HepG2 (cell line): ENCODE data around the gene C1RL. TPM values are rescaled to one million over a fixed set of nuclear protein-coding genes. Genes with fewer than 3 reads are reported as not detected.
A peak's percentile ranks its signal among the peaks of the same experiment; 100 is the strongest.

Experiments
- ATF1 ChIP-seq: IDR thresholded peaks from 2 replicates; pipeline ENCODE4 v1.6.1; 2016; ENCODE audit warnings: mild to moderate bottlenecking, control low read depth
- CCDC6 ChIP-seq: sonication (generic); formaldehyde crosslinking; IDR thresholded peaks from 2 replicates; pipeline ENCODE4 v1.8.1; 2022; ENCODE audit warnings: mild to moderate bottlenecking, missing genetic modification reagents, moderate library complexity
- ELF1 ChIP-seq: sonication (generic); formaldehyde crosslinking; IDR thresholded peaks from 2 replicates; pipeline ENCODE4 v1.4.0; 2020; ENCODE audit warnings: missing genetic modification reagents
- JUNB ChIP-seq: sonication (generic); formaldehyde crosslinking; IDR thresholded peaks from 2 replicates; pipeline ENCODE4 v1.8.0; 2022; ENCODE audit warnings: missing genetic modification reagents, mild to moderate bottlenecking, borderline replicate concordance
- MEIS1 ChIP-seq: sonication (generic); formaldehyde crosslinking; IDR thresholded peaks from 2 replicates; pipeline ENCODE4 v1.9.0; 2021; ENCODE audit warnings: mild to moderate bottlenecking, missing genetic modification reagents, moderate library complexity, borderline replicate concordance
- MXI1 ChIP-seq: IDR thresholded peaks from 3 replicates; pipeline ENCODE4 v1.6.1; 2012; ENCODE audit warnings: low read depth, low read length, inconsistent platforms, borderline replicate concordance
- PRDM10 ChIP-seq: sonication (generic); formaldehyde crosslinking; IDR thresholded peaks from 2 replicates; pipeline ENCODE4 v1.4.0; 2020; ENCODE audit warnings: low read depth, missing genetic modification reagents
- SP5 ChIP-seq: IDR thresholded peaks from 2 replicates; pipeline ENCODE4 v1.6.1; 2016; ENCODE audit warnings: low read depth, borderline replicate concordance
- SRSF1 ChIP-seq: fragments of 200-400 bp; formaldehyde crosslinking; optimal IDR thresholded peaks from 2 replicates; pipeline ENCODE3; 2017; ENCODE audit warnings: mild to moderate bottlenecking, low read depth, low read length, moderate library complexity
- SRY ChIP-seq: sonication (generic); formaldehyde crosslinking; IDR thresholded peaks from 2 replicates; pipeline ENCODE4 v1.8.0; 2022; ENCODE audit warnings: mild to moderate bottlenecking, missing genetic modification reagents
- STAG1 ChIP-seq: sonication (generic); formaldehyde crosslinking; IDR thresholded peaks from 2 replicates; pipeline ENCODE4 v1.4.0; 2020; ENCODE audit warnings: missing genetic modification reagents
- TAF1 ChIP-seq: sonication (generic); formaldehyde crosslinking; IDR thresholded peaks from 2 replicates; pipeline ENCODE4 v1.4.0; 2020; ENCODE audit warnings: missing genetic modification reagents
- ZFP1 ChIP-seq: IDR thresholded peaks from 2 replicates; pipeline ENCODE4 v1.6.1; 2016
- ZKSCAN5 ChIP-seq: sonication (generic); formaldehyde crosslinking; IDR thresholded peaks from 2 replicates; pipeline ENCODE4 v1.5.1; 2020; ENCODE audit warnings: mild to moderate bottlenecking, missing genetic modification reagents
- ZNF264 ChIP-seq: sonication (generic); formaldehyde crosslinking; IDR thresholded peaks from 2 replicates; pipeline ENCODE4 v1.4.0; 2020; ENCODE audit warnings: missing genetic modification reagents
- ZNF552 ChIP-seq: sonication (generic); formaldehyde crosslinking; IDR thresholded peaks from 2 replicates; pipeline ENCODE4 v1.9.0; 2022; ENCODE audit warnings: missing genetic modification reagents, mild to moderate bottlenecking, borderline replicate concordance
- ZNF562 ChIP-seq: sonication (generic); formaldehyde crosslinking; IDR thresholded peaks from 2 replicates; pipeline ENCODE4 v1.8.0; 2022; ENCODE audit warnings: missing genetic modification reagents, borderline replicate concordance
- ZNF670 ChIP-seq: sonication (generic); formaldehyde crosslinking; IDR thresholded peaks from 2 replicates; pipeline ENCODE4 v1.8.0; 2022; ENCODE audit warnings: mild to moderate bottlenecking, missing genetic modification reagents, borderline replicate concordance
- polyA plus RNA-seq, 8 experiments: library from polyadenylated mRNA; depleted of rRNA in 3 of 8; stranded (reverse) in 7 of 8; unstranded in 1 of 8; fragments of >200 nt; fragmentation: Illumina TruSeq in 4 of 8; extraction: Trizol in 4 of 8; gene quantifications; 2 replicates each; pipeline versions ENCODE4 v1.2.1 to v1.2.3, GENCODE V29; 2011 to 2016; ENCODE audit warnings: low read depth in 4 of 8, missing spikeins in 1 of 8, mixed read lengths in 1 of 8; ENCODE audit not compliant: insufficient read depth in 1 of 8
- total RNA-seq, 5 experiments: library from RNA; depleted of rRNA; stranded (reverse); fragments of >200 nt; fragmentation: Illumina TruSeq; extraction: Trizol; gene quantifications; 2 replicates each; pipeline ENCODE4 v1.2.3, GENCODE V29; 2016; ENCODE audit warnings: low read depth in 1 of 5
- TF ChIP-seq, protein P1 (sequence below): sonication (generic); formaldehyde crosslinking; IDR thresholded peaks from 2 replicates; pipeline ENCODE4 v1.5.1; 2020; ENCODE audit warnings: mild to moderate bottlenecking, missing genetic modification reagents, borderline replicate concordance
- TF ChIP-seq, protein P2 (sequence below): IDR thresholded peaks from 2 replicates; pipeline ENCODE4 v1.6.1; 2016; ENCODE audit warnings: low read depth, borderline replicate concordance

C1RL gene
- total and polyA plus RNA-seq, 2 of the 13 experiments (the other 11 are each of a cell fraction or from before 2014, with no cell fraction given), result 28.9 to 53.1 TPM

GRCh38 chr12:7129872-7130691 is 21.1 kb upstream of the C1RL start, which contains the start of gene CLSTN3 (continued):
- TF ChIP-seq MXI1, result no peak
- TF ChIP-seq, protein P1, sequence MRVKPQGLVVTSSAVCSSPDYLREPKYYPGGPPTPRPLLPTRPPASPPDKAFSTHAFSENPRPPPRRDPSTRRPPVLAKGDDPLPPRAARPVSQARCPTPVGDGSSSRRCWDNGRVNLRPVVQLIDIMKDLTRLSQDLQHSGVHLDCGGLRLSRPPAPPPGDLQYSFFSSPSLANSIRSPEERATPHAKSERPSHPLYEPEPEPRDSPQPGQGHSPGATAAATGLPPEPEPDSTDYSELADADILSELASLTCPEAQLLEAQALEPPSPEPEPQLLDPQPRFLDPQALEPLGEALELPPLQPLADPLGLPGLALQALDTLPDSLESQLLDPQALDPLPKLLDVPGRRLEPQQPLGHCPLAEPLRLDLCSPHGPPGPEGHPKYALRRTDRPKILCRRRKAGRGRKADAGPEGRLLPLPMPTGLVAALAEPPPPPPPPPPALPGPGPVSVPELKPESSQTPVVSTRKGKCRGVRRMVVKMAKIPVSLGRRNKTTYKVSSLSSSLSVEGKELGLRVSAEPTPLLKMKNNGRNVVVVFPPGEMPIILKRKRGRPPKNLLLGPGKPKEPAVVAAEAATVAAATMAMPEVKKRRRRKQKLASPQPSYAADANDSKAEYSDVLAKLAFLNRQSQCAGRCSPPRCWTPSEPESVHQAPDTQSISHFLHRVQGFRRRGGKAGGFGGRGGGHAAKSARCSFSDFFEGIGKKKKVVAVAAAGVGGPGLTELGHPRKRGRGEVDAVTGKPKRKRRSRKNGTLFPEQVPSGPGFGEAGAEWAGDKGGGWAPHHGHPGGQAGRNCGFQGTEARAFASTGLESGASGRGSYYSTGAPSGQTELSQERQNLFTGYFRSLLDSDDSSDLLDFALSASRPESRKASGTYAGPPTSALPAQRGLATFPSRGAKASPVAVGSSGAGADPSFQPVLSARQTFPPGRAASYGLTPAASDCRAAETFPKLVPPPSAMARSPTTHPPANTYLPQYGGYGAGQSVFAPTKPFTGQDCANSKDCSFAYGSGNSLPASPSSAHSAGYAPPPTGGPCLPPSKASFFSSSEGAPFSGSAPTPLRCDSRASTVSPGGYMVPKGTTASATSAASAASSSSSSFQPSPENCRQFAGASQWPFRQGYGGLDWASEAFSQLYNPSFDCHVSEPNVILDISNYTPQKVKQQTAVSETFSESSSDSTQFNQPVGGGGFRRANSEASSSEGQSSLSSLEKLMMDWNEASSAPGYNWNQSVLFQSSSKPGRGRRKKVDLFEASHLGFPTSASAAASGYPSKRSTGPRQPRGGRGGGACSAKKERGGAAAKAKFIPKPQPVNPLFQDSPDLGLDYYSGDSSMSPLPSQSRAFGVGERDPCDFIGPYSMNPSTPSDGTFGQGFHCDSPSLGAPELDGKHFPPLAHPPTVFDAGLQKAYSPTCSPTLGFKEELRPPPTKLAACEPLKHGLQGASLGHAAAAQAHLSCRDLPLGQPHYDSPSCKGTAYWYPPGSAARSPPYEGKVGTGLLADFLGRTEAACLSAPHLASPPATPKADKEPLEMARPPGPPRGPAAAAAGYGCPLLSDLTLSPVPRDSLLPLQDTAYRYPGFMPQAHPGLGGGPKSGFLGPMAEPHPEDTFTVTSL (CRISPR knock-in tag), result no peak
- no peak for TF ChIP-seq MEIS1
- no peak for TF ChIP-seq ZNF264 (CRISPR knock-in tag)
- no peak for TF ChIP-seq ZNF562 (CRISPR knock-in tag)
- 0 out of 2 replicates have a peak, but pooled peaks have one; percentile 34 for TF ChIP-seq ZNF552 (CRISPR knock-in tag)
- peak; percentile 60; the same call in 1 of the 2 replicates for TF ChIP-seq PRDM10 (CRISPR knock-in tag)
- TF ChIP-seq ZNF670 (CRISPR knock-in tag), result peak; percentile 27; the same call in 1 of the 2 replicates
- 0 out of 2 replicates have a peak, but pooled peaks have one; percentile 10 for TF ChIP-seq SRY (CRISPR knock-in tag)
- no peak for TF ChIP-seq ZKSCAN5 (CRISPR knock-in tag)
- TF ChIP-seq SRSF1, result no peak
- 0 out of 2 replicates have a peak, but pooled peaks have one; percentile 9 for TF ChIP-seq ELF1
- TF ChIP-seq STAG1 (CRISPR knock-in tag), result no peak
- peak; percentile 87 for TF ChIP-seq ATF1 (CRISPR knock-in tag)
- no peak for TF ChIP-seq SP5 (CRISPR knock-in tag)
- TF ChIP-seq ZFP1 (CRISPR knock-in tag), result no peak
- no peak for TF ChIP-seq JUNB (CRISPR knock-in tag)
- TF ChIP-seq, protein P2, sequence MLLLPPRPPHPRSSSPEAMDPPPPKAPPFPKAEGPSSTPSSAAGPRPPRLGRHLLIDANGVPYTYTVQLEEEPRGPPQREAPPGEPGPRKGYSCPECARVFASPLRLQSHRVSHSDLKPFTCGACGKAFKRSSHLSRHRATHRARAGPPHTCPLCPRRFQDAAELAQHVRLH, result peak; percentile 69; the same call in 1 of the 2 replicates
- TF ChIP-seq CCDC6 (CRISPR knock-in tag), result no peak; the same call in 1 of the 2 replicates
- TF ChIP-seq TAF1 (CRISPR knock-in tag), result peak; percentile 33; the same call in 1 of the 2 replicates
